GM19372 (cell line): ENCODE data around the gene YBX1.

Experiments
- ATAC-seq: cut with Tn5 transposase; IDR thresholded peaks from one replicate; pipeline ENCODE4 v1.9.1; 2021; ENCODE audit warnings: mild to moderate bottlenecking, low read depth, moderate library complexity; ENCODE audit not compliant: unreplicated experiment

YBX1 gene

DNA sequence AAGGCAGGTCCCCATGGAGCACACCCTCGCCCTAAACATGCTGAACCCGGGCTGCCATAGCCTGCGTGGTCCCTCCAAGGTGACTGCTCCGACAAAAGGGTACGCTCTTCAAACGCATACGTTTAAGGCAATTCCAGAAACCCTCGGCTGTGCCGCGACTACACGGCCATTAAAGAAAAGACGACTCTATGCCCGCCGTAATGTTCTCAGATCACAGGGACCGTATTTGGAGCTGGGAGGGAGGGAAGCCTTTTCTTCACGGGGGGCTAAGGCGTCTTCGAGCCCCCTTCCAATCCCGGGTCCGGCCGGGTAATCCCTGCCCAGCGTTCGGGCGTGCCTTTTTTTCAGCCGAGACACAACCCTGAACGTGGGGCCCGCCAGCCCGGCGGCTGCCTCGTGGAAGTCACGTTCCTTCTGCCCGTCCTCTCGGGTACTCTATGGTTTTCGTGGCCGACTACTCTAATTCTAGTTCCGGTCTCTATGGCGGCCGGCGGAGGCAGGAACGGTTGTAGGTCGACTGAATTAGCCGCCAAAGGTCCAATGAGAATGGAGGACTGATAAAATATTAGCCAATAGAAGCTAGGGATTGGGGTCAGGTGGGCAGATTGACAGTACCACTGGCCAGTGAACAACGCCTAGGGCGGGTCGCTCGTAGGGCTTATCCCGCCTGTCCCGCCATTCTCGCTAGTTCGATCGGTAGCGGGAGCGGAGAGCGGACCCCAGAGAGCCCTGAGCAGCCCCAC is at the start of gene YBX1:
Gene YBX1 (plus strand): TSS at position 678 of the 743 bp plus-strand sequence. CDS start 148 bp downstream, outside the sequence.
- ATAC-seq: peak; percentile 85

DNA sequence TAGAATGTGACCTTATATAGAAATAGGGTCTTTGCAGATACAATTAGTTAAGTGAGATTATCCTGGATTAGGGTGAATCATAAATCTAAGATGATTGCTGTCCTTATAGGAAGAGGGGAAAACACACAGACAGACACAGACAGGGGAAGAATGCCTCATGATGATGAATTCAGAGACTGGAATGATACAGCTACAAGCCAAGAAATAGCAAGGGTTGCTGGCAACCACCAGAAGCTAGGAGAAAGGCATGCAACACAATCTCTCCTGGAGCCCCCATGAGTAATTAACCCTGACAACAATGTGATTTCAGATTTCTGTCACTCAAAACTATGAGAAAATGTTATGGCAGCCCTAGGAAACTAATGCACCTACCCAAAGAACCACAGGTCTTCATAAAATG is 43.1 kb upstream of the YBX1 start:
- no peak for ATAC-seq

DNA sequence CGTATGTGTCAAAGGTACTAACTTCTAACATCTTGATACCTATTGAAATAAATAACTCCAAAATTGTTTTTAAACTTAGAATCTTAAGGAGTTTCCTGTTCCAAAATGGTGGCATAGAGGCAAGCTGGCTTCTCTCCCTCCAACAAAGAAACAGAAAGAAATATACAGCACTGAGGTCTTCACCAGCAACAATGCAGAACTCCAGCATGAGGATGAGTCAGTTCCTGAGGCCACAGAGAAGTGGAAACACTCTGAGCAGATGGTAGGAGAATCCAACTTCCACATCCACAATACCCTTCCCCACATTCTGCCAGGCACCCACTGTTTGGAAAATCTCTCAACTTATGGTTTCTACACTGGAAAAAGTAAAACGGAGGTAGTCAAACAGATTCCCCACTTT is 36.2 kb upstream of the YBX1 start:
- ATAC-seq: no peak

DNA sequence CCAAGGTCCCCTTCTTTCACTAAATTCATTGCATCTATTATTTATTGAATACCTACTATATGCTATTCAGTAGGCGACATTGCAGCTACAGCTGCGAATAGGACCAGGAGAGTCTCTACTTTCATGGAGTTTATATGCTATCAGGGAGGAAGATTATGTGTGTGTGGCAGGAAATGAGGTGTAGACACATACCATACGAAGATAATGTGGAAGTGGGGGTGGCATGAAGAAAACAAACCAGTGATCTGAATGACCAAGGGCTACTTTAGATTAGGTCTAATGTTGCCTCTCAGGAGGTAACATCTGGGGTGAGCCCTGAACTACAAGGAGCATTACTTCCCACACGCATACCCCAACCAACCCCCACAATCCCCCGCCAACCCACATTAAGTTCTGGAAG is 25.0 kb upstream of the YBX1 start:
- no peak for ATAC-seq

DNA sequence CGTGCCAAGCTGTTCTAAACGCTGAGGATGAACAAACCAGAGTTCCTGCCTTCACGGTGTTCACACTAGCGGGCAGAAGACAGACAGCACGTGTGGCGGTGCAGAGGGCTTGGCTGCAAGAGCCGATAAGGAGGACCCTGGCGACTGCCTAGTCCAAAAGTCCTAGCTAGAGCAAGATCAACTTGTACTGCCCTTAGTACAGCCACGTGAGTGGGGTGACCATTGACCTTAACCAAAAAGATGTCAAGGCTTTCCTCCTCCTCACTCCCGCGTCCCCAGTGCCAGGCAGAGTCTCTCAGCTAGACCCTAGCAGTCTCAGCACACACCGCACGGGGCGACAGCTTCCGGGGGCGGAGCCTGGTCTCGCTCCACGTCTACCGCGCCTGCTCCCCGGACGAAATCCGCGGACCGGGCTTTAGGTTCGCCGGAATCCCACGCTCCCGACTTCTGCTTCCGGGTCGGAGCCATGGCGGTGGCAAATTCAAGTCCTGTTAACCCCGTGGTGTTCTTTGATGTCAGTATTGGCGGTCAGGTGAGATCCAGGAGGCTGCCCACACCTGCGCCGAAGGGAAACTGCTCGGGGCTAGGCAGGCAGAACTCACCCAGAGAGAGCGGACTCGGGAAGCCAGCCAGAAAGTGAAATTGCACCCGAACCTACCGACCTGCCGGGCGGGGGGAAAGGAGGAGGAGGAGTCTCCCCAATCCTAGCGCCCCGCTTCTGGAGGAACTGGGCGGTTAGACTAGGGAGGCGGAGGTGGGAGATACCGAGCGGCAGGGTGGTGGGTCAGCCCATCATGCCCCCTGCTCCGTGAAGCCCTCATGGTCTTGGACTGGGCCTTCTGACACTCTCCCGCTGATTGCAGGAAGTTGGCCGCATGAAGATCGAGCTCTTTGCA is 24.0 kb upstream of the YBX1 start, which contains the start of gene PPIH:
Gene PPIH (plus strand): TSS at position 443 of the 896 bp plus-strand sequence. CDS start 24 bp downstream, at position 467.
- ATAC-seq: peak; percentile 95

DNA sequence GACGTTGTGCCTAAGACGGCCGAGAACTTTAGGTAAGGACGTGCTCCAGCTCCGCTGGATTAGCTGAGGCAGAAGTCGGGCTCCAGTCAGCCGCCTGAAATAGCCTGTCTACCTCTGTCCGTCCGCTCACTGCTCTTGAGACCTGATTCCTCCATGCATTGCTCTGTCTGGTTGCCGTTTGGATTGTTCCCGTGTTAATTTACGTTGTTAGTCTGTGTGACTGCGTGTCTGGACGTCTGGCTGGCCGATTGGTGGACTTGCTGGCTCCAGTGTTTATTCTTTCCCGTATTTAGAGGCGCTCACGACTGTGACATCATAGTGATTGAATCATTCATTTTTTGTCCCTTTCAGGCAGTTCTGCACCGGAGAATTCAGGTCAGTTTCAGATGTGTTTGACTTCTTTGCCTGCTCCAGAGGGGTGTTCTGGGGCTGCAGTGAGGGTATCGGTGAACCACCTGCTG is 23.3 kb upstream of the YBX1 start:
- no peak for ATAC-seq

DNA sequence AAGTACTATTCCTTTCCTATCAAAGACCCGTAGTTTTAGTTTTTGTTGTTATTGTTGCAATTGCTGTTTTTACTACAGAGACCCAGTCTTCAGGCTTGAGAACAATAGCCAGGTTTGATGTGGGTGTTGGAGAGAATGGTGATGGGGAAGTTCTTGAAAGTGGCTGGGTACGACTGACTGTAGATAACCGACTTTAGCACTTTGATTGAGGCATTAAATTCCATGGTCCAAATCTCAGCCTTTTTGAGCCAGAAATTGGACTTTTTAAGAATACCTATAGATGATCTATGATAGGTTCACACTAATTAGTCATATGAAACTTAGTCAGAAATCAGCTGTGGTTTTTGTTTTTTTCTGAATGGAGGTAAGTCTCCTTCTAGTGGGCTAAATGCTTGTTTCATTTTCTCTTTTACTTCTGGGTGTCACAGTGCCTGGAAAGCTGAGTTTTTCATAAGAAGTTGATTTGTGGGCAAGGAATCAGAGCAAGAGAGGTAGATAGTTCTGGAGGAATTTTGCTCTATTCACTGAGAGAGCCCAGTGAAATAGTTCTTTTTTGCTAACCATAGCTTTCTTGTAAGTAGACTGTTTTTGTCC is 21.2 kb upstream of the YBX1 start:
- no peak for ATAC-seq

DNA sequence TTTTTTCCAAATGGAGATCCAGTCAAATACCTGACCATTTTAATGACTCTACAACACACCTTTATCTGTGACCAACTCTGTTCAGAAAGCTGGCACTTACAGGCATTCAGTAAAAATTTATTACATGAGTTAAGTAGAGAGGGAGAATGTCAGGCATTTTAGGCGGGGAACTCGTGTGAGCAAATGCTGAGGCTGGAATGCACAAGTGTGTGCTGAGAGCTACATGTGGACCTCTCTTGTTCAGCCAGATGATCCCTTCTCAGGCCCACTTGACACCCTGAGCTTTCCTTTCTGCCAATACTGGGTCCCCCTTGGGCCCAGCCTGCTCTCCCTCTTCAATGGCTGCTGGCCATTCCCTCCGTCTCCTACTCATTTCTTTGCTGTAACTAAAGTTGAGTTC is 12.3 kb upstream of the YBX1 start:
- ATAC-seq: no peak

DNA sequence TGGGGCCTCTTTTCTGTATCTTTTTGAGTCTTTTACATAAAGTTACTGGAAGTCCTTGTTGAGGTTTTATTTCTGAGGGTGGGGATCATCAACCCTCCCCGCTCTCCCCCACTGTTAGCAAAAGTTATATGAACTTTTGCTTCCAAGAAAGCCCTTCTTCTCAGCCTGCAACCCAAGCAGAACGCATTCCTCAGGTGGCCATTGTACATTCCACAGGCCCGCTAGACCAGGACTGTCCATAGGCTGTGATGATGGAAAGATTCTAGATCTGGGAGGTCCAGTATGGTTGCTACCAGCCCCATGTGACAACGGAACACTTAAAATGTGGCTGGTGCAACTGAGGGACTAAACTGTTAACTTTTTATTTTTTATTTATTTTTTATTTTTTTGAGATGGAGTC is 11.8 kb upstream of the YBX1 start:
- ATAC-seq: no peak

DNA sequence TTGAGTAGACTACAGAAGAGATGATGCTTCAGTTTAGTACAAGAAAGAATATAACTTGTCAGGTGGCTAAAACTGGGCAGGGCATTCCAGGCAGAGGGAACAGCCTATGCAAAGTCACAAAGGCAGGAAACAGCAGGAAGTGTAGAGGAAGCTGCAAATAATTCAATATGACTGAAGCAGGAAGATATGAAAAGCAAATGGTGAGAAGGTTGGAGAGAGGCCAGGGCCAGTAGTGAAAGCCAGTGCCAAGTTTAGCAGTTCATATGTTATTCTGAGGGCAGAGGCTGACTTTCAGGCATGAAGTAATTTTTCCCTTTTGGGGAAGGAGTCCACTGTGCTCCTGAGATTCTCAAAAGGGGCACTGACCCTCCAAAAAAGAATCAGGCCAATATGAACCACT is 8.0 kb upstream of the YBX1 start:
- ATAC-seq: no peak

DNA sequence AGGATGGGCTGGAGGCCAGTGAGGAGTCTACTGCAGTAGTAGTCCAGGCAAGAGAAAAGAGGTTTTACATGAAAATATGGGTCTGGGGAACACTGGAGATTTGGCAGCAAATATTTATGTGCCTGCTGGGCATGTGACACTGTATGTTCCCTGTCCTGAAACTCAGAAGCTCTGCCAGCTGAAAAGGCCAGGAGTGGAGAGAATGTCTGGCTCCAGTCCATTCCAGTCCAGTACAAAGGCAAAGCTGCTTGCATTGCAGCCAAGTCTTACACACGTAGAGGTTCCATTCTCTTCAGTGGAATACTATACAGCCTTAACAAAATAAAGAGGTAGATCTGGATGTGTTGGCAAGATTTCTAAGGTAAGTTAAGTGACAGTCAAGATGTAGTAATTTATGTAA is 7.5 kb upstream of the YBX1 start:
- no peak for ATAC-seq

DNA sequence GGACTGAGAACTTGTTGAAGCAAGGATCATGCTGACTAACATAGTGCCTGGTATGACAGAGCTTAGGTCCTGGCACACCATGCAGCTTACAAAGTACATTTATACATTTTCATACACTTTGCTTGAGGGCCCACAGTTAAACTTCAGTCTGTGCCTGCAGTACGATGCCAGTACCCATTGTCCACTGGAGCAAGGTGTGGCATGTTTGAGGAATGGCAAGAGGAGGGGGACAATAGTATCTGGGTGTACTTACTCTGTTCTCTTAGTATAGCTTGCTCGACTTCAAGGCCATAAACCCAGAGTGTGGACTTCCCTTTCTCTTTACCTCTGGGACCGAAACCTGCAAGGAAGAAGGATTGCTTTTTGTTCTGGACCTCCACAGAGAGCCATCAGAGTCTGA is 6.8 kb upstream of the YBX1 start:
- no peak for ATAC-seq

DNA sequence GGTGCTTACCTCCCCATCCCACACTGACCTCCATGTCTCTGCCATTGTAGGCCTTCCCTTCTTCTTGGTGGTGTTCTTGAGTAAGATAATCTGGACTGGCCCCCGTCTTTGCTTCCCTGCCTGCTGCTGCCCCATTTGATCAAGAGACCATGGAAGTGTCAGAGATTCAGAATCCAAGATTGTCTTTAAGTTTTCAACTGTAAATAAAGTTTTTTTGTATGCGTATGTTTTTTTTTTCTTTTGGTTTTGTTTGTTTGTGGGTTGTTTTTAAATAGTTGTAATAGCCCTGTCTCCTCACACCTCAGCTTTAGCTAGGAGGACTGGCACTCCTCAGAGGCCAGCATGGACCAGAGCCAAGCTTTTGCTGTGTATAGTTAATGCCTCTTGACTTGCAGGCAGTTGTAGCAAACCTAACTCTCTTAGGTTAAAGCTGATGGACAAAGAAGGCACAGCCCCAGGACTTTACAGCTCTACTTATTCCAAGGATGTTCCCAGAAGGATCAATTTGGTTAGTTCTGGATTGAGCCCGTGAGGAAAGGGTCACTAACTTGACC is 5.6 kb upstream of the YBX1 start:
- ATAC-seq: no peak

DNA sequence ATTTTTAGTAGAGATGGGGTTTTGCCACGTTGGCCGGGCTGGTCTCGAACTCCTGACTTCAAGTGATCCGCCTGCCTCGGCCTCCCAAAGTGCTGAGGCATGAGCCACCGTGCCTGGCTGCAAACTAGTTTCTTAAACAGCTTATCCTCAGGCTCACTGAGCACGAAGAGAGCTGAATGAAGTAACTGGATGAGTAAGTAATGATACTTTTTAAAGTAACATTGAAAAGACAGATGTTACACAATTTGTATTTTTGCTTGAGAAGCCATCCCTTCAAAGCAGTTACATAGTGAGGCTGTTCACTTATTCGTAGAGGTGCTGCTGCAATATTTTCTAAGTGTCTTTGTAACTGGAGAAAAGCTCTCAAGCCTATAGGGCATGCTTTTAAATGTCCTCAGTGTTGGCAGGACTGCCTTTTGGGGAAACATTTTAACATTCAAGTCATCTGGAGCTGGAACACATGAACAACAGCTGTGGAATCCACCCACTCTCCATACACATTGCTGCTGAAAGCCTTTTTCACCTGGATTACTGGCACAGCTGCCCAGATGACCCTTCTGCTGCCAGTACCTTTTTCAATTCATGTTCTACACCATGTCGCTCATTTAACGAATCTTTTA is 2.7 kb upstream of the YBX1 start:
- ATAC-seq: no peak

DNA sequence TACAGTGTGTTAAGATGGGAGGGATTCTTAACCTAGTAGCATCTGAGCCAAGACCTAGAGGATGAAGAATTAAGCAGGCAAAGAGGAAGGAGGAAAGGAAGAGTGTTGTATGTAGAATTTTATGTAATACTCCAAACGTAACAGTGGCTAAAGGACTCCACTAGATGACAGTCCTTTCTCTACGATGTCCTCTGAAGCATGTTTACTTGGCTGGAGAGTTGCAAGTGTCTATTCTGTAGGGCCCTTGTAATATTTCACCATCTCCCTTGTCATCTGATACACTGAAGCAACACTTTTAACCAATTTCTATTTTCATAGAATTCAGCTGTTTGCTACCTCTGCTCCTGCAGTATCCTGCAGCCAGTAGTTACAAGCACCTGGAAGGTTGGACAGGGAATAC is 2.2 kb upstream of the YBX1 start:
- ATAC-seq: no peak

DNA sequence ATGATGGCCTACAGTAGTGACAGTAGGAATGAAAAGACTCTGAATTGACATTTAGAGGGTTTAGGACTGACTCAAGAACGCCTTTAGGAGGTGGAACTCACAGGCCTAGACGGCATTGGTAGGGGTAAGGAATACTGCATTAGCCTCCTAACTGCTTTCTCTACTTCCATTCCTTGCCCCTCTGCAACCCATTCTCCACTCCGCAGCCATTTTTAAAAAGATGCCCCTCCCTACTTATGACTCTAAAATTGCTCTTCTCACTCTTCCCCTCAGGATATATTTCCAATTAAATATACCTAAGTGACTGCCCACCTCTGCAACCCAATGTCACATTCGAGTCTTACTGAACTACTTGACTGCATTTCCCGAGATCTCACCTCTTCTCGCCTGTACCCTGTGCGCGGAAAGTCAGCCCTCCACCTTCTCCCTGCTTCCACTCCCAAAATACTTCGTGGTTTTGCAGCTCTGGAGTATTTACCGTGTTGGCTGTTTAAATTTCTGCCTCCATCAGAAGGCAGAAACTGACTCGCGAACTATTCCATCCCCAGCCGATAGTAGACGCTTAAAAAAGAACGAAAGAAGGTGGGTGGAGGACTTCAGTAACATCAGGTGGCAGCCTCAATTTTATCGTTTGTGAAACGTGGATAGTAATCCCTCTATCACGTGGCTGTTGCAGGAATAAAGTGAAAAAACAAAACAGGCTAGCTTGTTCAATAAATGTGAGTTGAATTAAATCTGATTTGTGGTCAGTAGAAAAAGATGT is 1.1 kb upstream of the YBX1 start:
- ATAC-seq: no peak

DNA sequence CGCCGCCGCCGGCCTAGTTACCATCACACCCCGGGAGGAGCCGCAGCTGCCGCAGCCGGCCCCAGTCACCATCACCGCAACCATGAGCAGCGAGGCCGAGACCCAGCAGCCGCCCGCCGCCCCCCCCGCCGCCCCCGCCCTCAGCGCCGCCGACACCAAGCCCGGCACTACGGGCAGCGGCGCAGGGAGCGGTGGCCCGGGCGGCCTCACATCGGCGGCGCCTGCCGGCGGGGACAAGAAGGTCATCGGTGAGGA is 193 bp downstream of the YBX1 start:
- ATAC-seq: peak; percentile 15

DNA sequence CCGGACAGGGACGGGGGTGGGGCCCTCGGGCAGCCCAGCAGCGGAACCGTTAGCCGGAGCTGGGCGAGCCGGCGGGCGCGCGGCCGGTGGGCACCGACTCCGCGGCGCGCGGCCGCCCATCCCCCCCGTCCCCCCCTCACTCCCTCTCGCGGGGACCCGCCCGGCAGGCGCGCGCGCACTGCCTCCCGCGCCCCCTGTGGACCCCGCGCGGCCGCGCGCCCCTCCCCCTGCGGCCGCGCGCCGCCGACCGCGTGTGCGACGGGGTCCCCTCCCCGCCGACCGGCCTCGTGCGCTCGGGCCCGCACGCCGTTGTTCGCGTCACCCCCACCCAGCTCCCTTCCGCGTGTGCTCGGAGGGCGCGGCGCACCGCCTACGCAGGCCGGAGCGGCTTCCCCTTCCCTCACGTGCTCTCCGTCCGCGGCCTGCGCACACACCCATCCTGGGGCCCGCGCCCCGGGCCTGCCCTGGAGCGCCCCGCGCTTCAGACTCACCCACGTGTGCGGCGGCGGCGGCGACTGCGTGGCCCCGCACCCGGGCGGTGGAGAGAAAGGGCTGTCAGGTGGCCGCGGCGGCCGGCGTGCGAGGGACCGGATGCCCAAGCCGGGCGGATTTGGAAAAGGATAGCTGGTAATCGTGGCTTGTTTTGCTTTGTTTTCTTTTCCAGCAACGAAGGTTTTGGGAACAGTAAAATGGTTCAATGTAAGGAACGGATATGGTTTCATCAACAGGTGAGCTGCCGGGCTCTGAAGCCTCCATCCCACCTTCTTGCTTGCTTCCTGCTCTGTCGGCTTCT is 717 bp downstream of the YBX1 start:
- peak; percentile 42 for ATAC-seq

DNA sequence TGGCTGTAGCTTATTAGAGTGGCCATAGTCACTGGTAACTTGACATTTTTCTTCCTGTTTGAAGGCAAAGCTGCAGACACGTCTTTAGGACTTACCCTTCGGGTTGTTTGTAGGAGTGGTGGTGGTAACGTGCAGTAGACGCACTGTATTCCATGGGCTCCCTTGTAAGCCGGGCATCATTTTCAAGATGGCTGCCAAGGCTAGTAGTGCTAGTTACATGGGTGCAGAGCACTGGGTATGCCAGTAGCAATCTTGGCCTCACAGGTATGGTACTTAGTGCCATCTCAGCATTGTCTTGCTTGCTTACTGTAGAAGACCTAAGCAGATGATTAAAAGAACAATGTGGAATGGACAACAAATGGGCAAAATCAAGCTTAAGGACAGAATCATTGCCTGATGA is 1.9 kb downstream of the YBX1 start:
- no peak for ATAC-seq
